IPS-20b (cell line): ENCODE results near the gene KLRC4.
"Not testable (repeated sequence)": the region's sequence is repeated elsewhere in the genome, so short reads cannot be mapped to it uniquely, and the experiment has no call there.

Source experiments
- H3K27ac ChIP-seq: one replicate; pipeline ENCODE4 v1.5.1; 2013; ENCODE audit warnings: low read length
- H3K27me3 ChIP-seq: 2 replicates; pipeline ENCODE4 v1.6.1; 2013; ENCODE audit warnings: mild to moderate bottlenecking, low read length, inconsistent platforms; ENCODE audit not compliant: insufficient read depth
- H3K36me3 ChIP-seq: 2 replicates; pipeline ENCODE4 v1.6.1; 2013; ENCODE audit warnings: low read depth, mild to moderate bottlenecking, inconsistent platforms, low read length, moderate library complexity; ENCODE audit not compliant: insufficient read depth
- H3K4me1 ChIP-seq: 2 replicates; pipeline ENCODE4 v1.6.1; 2013; ENCODE audit warnings: mild to moderate bottlenecking, control low read depth, inconsistent platforms, low read length, moderate library complexity; ENCODE audit not compliant: insufficient read depth
- H3K4me3 ChIP-seq: 2 replicates; pipeline ENCODE4 v1.5.1; 2013; ENCODE audit warnings: mild to moderate bottlenecking, low read length, inconsistent platforms
- H3K9ac ChIP-seq: 2 replicates; pipeline ENCODE4 v1.6.1; 2013; ENCODE audit warnings: low read depth, mild to moderate bottlenecking, inconsistent platforms, low read length, moderate library complexity
- H3K9me3 ChIP-seq: 2 replicates; pipeline ENCODE4 v1.6.1; 2013; ENCODE audit warnings: mild to moderate bottlenecking, low read depth, low read length, inconsistent platforms; ENCODE audit not compliant: insufficient read depth

KLRC4 gene, protein sequence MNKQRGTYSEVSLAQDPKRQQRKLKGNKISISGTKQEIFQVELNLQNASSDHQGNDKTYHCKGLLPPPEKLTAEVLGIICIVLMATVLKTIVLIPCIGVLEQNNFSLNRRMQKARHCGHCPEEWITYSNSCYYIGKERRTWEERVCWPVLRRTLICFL

DNA sequence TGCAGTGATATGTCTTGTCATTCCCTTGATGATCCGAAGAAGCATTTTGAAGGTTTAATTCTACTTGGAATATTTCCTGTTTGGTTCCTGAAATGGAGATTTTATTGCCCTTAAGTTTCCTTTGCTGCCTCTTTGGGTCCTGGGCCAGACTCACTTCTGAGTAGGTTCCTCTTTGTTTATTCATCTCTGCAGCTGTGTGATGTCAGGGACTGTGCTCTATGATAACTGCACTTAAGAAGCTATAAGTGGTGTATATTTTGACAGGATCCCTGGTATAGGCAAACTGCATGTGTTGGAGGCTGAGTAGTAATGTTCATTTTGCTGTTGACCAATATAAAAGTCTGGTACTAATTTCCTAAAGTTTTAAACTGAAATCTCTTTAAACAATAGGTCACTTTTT, at the start of gene KLRC4:
Gene KLRC4, minus strand, starts transcription at position 366 of the 400 bp plus-strand sequence. Its CDS starts 182 bp downstream, at position 184.
- Histone ChIP-seq H3K36me3 (no peaks in the 10 kb centered on the region), H3K9me3 (no peaks in the 10 kb centered on the region), H3K4me3 (no peak within 1 kb of the TSS), H3K27ac (no peak within 1 kb of the TSS), H3K27me3 (no peaks in the 10 kb centered on the region), H3K4me1 (no peaks in the 10 kb centered on the region), H3K9ac (no peak within 1 kb of the TSS)

- H3K27me3 ChIP-seq = no peaks in the 10 kb centered on the region
- no peaks in the 10 kb centered on the region for H3K36me3 ChIP-seq
- H3K9me3 ChIP-seq = no peaks in the 10 kb centered on the region; the same call in 1 of the 2 replicates
- H3K27ac ChIP-seq = peak overlapping the region; percentile 42
- peak overlapping the region; percentile 37; the same call in 1 of the 2 replicates for H3K4me3 ChIP-seq
- peaks cover 5% of the 10 kb centered on the region; the same call in 1 of the 2 replicates for H3K4me1 ChIP-seq
- peak overlapping the region; percentile 39; the same call in 1 of the 2 replicates for H3K9ac ChIP-seq
Measured at GRCh38 chr12:10457760-10458159, 48.2 kb upstream of the KLRC4 start.

GRCh38 chr12:10456856-10457255, 47.3 kb upstream of the KLRC4 start:
- H3K36me3 ChIP-seq = no peaks in the 10 kb centered on the region
- no peak overlapping the region for H3K27ac ChIP-seq
- H3K9me3 ChIP-seq = no peaks in the 10 kb centered on the region; the same call in 1 of the 2 replicates
- no peak overlapping the region for H3K4me3 ChIP-seq
- no peaks in the 10 kb centered on the region for H3K27me3 ChIP-seq
- no peak overlapping the region for H3K9ac ChIP-seq
- peaks cover 5% of the 10 kb centered on the region; the same call in 1 of the 2 replicates for H3K4me1 ChIP-seq

- Histone ChIP-seq H3K27ac (no peak overlapping the region), H3K9ac (no peak overlapping the region), H3K27me3 (no peaks in the 10 kb centered on the region), H3K9me3 (no peaks in the 10 kb centered on the region; the same call in 1 of the 2 replicates), H3K4me3 (no peak overlapping the region), H3K36me3 (no peaks in the 10 kb centered on the region), H3K4me1 (peaks cover 5% of the 10 kb centered on the region; the same call in 1 of the 2 replicates)
Measured at GRCh38 chr12:10455766-10456165, 46.2 kb upstream of the KLRC4 start.

- peaks cover 5% of the 10 kb centered on the region; the same call in 1 of the 2 replicates for H3K4me1 ChIP-seq
- no peaks in the 10 kb centered on the region; the same call in 1 of the 2 replicates for H3K9me3 ChIP-seq
- no peaks in the 10 kb centered on the region for H3K36me3 ChIP-seq
- no peak overlapping the region for H3K4me3 ChIP-seq
- no peak overlapping the region for H3K9ac ChIP-seq
- no peak overlapping the region for H3K27ac ChIP-seq
- no peaks in the 10 kb centered on the region for H3K27me3 ChIP-seq
Measured at GRCh38 chr12:10454531-10454930, 45.0 kb upstream of the KLRC4 start.

GRCh38 chr12:10453156-10453555, 43.6 kb upstream of the KLRC4 start, which contains the start of gene KLRC1:
KLRC1 (minus strand) TSS chr12:10453377; CDS start chr12:10451156, 2,221 bp downstream.
- Histone ChIP-seq H3K9ac (no peak within 1 kb of the TSS), H3K4me1 (peaks cover 5% of the 10 kb centered on the region; the same call in 1 of the 2 replicates), H3K27ac (no peak within 1 kb of the TSS), H3K9me3 (no peaks in the 10 kb centered on the region; the same call in 1 of the 2 replicates), H3K36me3 (no peaks in the 10 kb centered on the region), H3K27me3 (no peaks in the 10 kb centered on the region), H3K4me3 (no peak within 1 kb of the TSS)

DNA sequence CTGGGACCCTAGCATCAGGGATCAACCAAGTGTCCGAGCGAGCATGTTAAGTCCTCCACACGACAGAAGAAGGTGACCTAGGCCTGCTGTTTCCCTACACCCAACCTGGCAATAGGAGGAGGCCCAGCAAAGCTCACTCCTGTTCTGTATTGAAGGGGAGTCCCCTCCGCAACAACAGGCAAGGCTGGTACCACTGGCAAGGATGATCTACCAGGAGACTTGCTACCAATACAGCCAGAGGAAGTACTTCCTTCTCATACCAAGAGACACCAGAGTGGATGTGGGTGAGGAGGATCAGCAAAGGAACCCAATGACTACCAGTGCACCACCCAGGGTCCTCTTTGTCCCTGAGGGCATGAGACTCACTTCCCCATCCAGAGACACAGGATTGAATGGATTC, 38.7 kb upstream of the KLRC4 start:
- Histone ChIP-seq H3K4me3 (no peak overlapping the region), H3K36me3 (no peaks in the 10 kb centered on the region), H3K27me3 (no peaks in the 10 kb centered on the region), H3K27ac (no peak overlapping the region), H3K4me1 (no peaks in the 10 kb centered on the region), H3K9ac (no peak overlapping the region), H3K9me3 (no peaks in the 10 kb centered on the region)

- H3K27me3 ChIP-seq, H3K9me3 ChIP-seq, H3K4me3 ChIP-seq, H3K4me1 ChIP-seq, H3K27ac ChIP-seq, H3K9ac ChIP-seq, H3K36me3 ChIP-seq: not testable (repeated sequence)
Measured at GRCh38 chr12:10446052-10446451, 36.5 kb upstream of the KLRC4 start.

GRCh38 chr12:10441144-10441543, 31.6 kb upstream of the KLRC4 start:
- H3K27ac ChIP-seq = not testable (repeated sequence)

DNA sequence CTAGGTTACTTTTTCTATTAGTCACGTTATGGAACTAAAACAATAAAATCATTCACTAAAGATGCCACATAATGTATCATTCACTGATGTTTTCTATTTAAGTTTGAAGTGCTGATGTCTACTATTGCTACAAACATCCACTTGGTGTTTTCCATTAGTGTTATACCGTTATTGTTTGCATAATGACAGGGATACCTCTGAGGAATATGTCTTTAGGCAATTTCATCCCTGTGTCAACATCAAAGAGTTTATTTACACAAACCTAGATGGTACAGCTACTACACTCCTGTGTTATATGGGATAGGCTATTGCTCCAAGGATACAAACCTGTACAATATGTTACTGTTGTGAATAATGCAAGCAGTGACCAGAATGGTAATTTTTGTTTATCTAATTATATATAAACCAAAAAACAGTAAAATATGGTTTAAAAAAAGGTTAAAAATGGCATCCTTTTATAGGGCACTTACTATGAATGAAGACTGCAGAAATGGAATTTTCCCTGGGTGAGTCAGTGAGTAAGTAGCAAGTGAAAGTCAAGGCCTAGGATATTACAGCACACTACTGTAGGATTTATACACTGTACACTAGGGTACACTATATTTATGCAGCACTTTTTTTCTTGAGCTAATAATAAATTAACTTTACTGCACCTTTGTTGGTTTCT, 30.2 kb upstream of the KLRC4 start:
- H3K27ac ChIP-seq, H3K4me3 ChIP-seq, H3K9ac ChIP-seq, H3K9me3 ChIP-seq, H3K27me3 ChIP-seq, H3K36me3 ChIP-seq, H3K4me1 ChIP-seq: not testable (repeated sequence)

More at GRCh38 chr12:10441144-10441543, 31.6 kb upstream of the KLRC4 start:
- not testable (repeated sequence) for H3K9me3 ChIP-seq, H3K4me3 ChIP-seq, H3K9ac ChIP-seq, H3K4me1 ChIP-seq, H3K27me3 ChIP-seq, H3K36me3 ChIP-seq

DNA sequence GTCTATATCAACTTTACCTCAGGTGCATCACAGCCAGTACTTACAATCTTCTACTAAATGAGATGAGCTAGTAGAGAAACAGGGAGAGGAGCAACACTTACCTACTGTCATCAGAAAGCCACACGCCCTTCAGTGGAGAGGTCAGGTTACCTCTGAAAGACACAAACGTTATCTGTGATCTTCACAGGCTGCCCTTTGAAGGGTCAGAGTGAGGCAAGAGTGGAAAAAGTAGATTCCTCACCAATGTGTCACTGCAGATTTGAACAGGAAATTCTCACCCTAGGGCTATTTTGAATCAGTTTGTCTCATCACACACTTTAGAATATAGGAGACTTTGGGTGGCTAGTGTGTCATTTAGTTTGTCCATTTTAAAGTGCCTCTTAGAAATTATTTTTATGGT, 28.0 kb upstream of the KLRC4 start:
- H3K27ac ChIP-seq, H3K36me3 ChIP-seq, H3K4me1 ChIP-seq, H3K9me3 ChIP-seq, H3K27me3 ChIP-seq, H3K9ac ChIP-seq, H3K4me3 ChIP-seq: not testable (repeated sequence)

DNA sequence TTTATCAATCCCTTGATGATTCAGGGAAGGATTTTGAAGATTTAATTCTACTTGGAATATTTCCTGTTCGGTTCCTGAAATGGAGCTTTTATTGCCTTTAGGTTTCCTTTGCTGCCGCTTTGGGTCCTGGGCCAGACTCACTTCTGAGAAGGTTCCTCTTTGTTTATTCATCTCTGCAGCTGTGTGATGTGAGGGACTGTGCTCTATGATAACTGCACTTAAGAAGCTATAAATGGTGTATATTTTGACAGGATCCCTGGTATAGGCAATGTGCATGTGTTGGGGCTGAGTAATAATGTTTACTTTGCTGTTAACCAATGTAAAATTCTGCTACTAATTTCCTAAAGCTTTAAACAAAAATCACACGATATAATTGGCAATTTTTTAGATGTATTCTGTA, 26.3 kb upstream of the KLRC4 start, which contains the start of gene KLRC2:
Gene KLRC2, minus strand, starts transcription at position 195 of the 400 bp plus-strand sequence. Its CDS starts 24 bp downstream, at position 171.
- not testable (repeated sequence) for H3K9me3 ChIP-seq, H3K27me3 ChIP-seq, H3K27ac ChIP-seq, H3K9ac ChIP-seq, H3K4me3 ChIP-seq, H3K4me1 ChIP-seq, H3K36me3 ChIP-seq
